Thymus (tissue), 11 donors: Measurements from ENCODE around the gene DRC1. TPM values are rescaled to one million over a fixed set of nuclear protein-coding genes. Genes with fewer than 3 reads are reported as not detected.

Experiments
- DNase-seq, 9 donors: peaks; one replicate each; pipeline ENCODE4 v3.0.0-alpha.2; 2013; ENCODE audit warnings: low spot score in 9 of 9, low read depth in 6 of 9, missing footprints in 1 of 9
- H3K27ac ChIP-seq, 2 donors: one replicate each; pipeline ENCODE4 v1.5.1; 2013; ENCODE audit warnings: control low read depth in 1 of 2, low read depth in 1 of 2, low read length in 1 of 2, mild to moderate bottlenecking in 1 of 2, moderate library complexity in 1 of 2
- H3K27me3 ChIP-seq, 2 donors: one replicate each; pipeline ENCODE4 v1.5.1; 2013; ENCODE audit warnings: low read length in 1 of 2; ENCODE audit not compliant: control insufficient read depth in 2 of 2, insufficient read depth in 1 of 2
- H3K36me3 ChIP-seq, 2 donors: one replicate each; pipeline ENCODE4 v1.5.1; 2013; ENCODE audit warnings: low read length in 1 of 2, mild to moderate bottlenecking in 1 of 2, moderate library complexity in 1 of 2; ENCODE audit not compliant: control insufficient read depth in 2 of 2, insufficient read depth in 2 of 2
- H3K4me1 ChIP-seq, 2 donors: one replicate each; pipeline ENCODE4 v1.5.1; 2013; ENCODE audit warnings: low read length in 2 of 2; ENCODE audit not compliant: control insufficient read depth in 2 of 2, insufficient read depth in 2 of 2
- H3K4me3 ChIP-seq, 2 donors: one replicate each; pipeline ENCODE4 v1.5.1; 2013; ENCODE audit warnings: low read length in 2 of 2, control low read depth in 1 of 2, mild to moderate bottlenecking in 1 of 2
- H3K9me3 ChIP-seq, 2 donors: one replicate each; pipeline ENCODE4 v1.5.1; 2013; ENCODE audit warnings: low read length in 1 of 2, mild to moderate bottlenecking in 1 of 2; ENCODE audit not compliant: control insufficient read depth in 2 of 2, insufficient read depth in 1 of 2
- WGBS: extraction: QIAGEN DNeasy Blood & Tissue Kit; methylation state at CpG from one replicate; pipeline ENCODE4 v1.1.7; 2013; 5-methylcytosine and 5-hydroxymethylcytosine counted together
- polyA plus RNA-seq: library from polyadenylated mRNA; stranded (reverse); fragments of 200-250 nt; gene quantifications from one replicate; pipeline ENCODE4 v1.2.3, GENCODE V29; 2013
- total RNA-seq: library from RNA; stranded (reverse); fragments of 120-200 nt; gene quantifications from one replicate; pipeline ENCODE4 v1.2.4, GENCODE V29; 2013
- donor health status: healthy.

The DRC1 gene
- total and polyA plus RNA-seq, 2 donors = 0.14 to 0.27 TPM

GRCh38 chr2:26489213-26489850 lies 87.6 kb downstream of the DRC1 start:
- Histone ChIP-seq H3K4me1 (no peaks in the 10 kb centered on the region), H3K4me3 (no peak overlapping the region), H3K27me3 (peaks cover 0 to 4% of the 10 kb centered on the region in 2 donors), H3K36me3 (no peaks in the 10 kb centered on the region), H3K9me3 (peaks cover 0 to 3% of the 10 kb centered on the region in 2 donors), H3K27ac (no peak overlapping the region)
- WGBS = 94% methylated on average over 19 of the region's 19 CpGs
- no peak for DNase-seq

- WGBS = 92% methylated on average over 8 of the region's 8 CpGs
- DNase-seq = no peak
- H3K4me3 ChIP-seq = no peak overlapping the region
Observed at GRCh38 chr2:26491563-26492167, 89.9 kb downstream of the DRC1 start.

DNA sequence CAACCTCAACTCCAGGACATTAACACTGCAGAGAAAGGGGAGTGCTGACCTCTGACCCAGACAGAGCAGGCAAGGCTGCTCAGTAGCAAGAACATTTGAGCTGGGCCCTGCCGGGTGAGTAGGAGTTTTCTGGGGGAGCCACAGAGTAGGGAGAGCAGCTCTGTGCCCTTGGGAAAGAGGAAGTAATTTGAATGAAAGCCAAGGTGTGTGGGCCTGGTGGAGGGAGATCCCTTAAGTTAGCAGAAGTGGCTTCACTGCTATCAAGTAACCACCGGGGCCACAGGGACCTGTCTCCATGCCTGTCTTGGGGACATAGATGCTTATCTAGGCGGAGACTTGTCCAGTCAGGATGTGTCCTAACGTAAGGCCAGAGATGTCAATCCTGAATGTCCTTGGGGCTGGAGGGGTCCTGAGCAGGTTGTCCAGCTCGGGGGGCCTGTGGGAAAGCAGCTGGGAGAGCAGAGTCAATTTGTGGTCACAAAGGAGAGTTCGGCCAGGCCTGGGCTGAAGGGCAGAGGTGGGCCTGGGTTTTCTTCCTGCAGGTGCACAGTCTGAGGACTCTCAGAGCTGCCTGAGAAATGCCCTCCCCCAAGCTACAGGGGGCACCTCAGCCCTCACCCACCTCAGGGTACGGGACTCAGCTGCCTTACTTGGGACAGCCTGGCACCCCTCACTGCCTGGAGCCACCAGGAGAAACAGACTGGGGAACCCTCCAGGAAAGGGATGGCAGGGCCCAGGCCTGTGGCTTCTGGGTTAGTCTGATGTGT lies 91.2 kb downstream of the DRC1 start:
- no peaks in the 10 kb centered on the region for H3K4me1 ChIP-seq
- 77% methylated on average over 7 of the region's 7 CpGs for WGBS
- H3K27me3 ChIP-seq = peaks cover 0 to 5% of the 10 kb centered on the region in 2 donors
- no peak overlapping the region for H3K27ac ChIP-seq
- DNase-seq = no peak
- H3K4me3 ChIP-seq = no peak overlapping the region
- peaks cover 0 to 6% of the 10 kb centered on the region in 2 donors for H3K9me3 ChIP-seq
- H3K36me3 ChIP-seq = no peaks in the 10 kb centered on the region

More at GRCh38 chr2:26491563-26492167, 89.9 kb downstream of the DRC1 start:
- Histone ChIP-seq H3K4me1 (no peaks in the 10 kb centered on the region), H3K27me3 (peaks cover 0 to 4% of the 10 kb centered on the region in 2 donors), H3K9me3 (peaks cover 0 to 6% of the 10 kb centered on the region in 2 donors), H3K27ac (no peak overlapping the region), H3K36me3 (no peaks in the 10 kb centered on the region)

DNA sequence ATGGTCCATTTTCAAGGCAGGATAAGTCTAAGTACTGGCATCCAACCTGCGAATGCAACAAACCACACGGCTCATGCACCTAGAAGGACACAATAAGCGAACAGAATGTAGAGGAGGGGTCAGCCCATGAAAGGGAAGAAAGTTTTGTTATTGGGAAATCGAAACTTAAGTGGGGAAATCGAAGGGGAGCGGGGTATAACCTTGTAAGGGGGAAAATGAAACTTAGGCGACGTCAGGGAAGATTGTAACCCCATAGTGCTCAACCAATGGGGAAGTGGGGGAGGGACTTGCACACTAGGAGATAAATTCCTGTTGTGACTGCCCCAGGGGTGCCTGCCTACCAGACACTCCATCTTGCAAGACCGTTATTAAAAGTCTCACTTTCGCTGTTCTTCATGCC lies 91.8 kb downstream of the DRC1 start:
- DNase-seq = no peak
- Histone ChIP-seq H3K9me3 (peaks cover 0 to 6% of the 10 kb centered on the region in 2 donors), H3K27ac (no peak overlapping the region), H3K27me3 (peaks cover 0 to 10% of the 10 kb centered on the region in 2 donors), H3K4me3 (no peak overlapping the region), H3K36me3 (no peaks in the 10 kb centered on the region), H3K4me1 (no peaks in the 10 kb centered on the region)
- WGBS = 97% methylated on average over 10 of the region's 10 CpGs

GRCh38 chr2:26494199-26494598 lies 92.5 kb downstream of the DRC1 start:
- H3K9me3 ChIP-seq = peaks cover 0 to 6% of the 10 kb centered on the region in 2 donors
- no peaks in the 10 kb centered on the region for H3K4me1 ChIP-seq
- DNase-seq = no peak
- H3K27ac ChIP-seq = no peak overlapping the region
- H3K27me3 ChIP-seq = peaks cover 0 to 15% of the 10 kb centered on the region in 2 donors
- over 99% methylated on average over 4 of the region's 4 CpGs for WGBS
- H3K36me3 ChIP-seq = no peaks in the 10 kb centered on the region
- H3K4me3 ChIP-seq = no peak overlapping the region

- H3K36me3 ChIP-seq = no peaks in the 10 kb centered on the region
- DNase-seq = no peak
- H3K27me3 ChIP-seq = peaks cover 0 to 15% of the 10 kb centered on the region in 2 donors
- 96% methylated on average over 8 of the region's 8 CpGs for WGBS
- H3K27ac ChIP-seq = no peak overlapping the region
- H3K4me1 ChIP-seq = no peaks in the 10 kb centered on the region
- peaks cover 0 to 6% of the 10 kb centered on the region in 2 donors for H3K9me3 ChIP-seq
- H3K4me3 ChIP-seq = no peak overlapping the region
Observed at GRCh38 chr2:26494891-26495290, 93.2 kb downstream of the DRC1 start.

DNA sequence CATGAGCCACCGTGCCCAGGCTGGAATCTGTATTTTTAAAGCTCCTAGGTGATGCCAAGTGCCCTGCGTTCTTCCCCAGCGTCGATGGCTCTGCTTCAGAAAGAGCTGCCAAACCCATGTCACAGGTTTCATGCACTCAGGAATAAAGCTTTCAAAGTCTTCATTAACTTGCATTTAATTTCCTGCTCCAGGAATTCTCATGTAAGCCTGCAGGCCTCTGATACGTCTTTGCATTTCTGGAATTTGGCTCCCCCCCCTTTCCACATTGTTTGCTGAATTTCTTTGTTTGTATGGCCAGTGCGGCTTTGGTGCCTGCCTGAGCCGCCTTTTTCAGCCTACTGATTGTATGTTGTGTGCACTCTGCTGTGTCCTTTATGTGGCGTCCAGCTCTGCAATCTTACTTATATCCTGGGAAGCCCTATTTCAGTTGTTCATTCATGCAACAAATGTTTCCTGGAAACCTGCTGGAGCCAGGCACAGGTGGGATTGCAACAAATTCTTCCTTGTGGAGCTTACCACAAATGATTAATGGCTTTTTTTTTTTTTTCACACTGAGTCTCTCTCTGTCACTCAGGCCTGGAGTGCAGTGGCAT lies 94.1 kb downstream of the DRC1 start:
- Histone ChIP-seq H3K27ac (no peak overlapping the region), H3K4me1 (no peaks in the 10 kb centered on the region), H3K9me3 (peaks cover 0 to 6% of the 10 kb centered on the region in 2 donors), H3K27me3 (peaks cover 0 to 15% of the 10 kb centered on the region in 2 donors), H3K4me3 (no peak overlapping the region), H3K36me3 (no peaks in the 10 kb centered on the region)
- 90% methylated on average over 8 of the region's 8 CpGs for WGBS
- DNase-seq = no peak

- Histone ChIP-seq H3K9me3 (peaks cover 0 to 3% of the 10 kb centered on the region in 2 donors), H3K27me3 (peaks cover 0 to 32% of the 10 kb centered on the region in 2 donors), H3K4me3 (no peak overlapping the region), H3K4me1 (peaks cover 0 to 12% of the 10 kb centered on the region in 2 donors), H3K36me3 (no peaks in the 10 kb centered on the region), H3K27ac (no peak overlapping the region)
- WGBS = 86% methylated on average over 4 of the region's 4 CpGs
- no peak for DNase-seq
Observed at GRCh38 chr2:26500406-26500805, 98.7 kb downstream of the DRC1 start.
